GM12891 (cell line): Measurements from ENCODE around the gene FNDC11.

ENCODE experiments used
- PAX5 ChIP-seq: IDR thresholded peaks from 2 replicates; pipeline ENCODE4 v1.6.1; 2011; ENCODE audit warnings: low read length, moderate library complexity, mild to moderate bottlenecking; ENCODE audit not compliant: insufficient read depth, severe bottlenecking
- POLR2A ChIP-seq: IDR thresholded peaks from 2 replicates; pipeline ENCODE4 v1.6.1; 2011; ENCODE audit warnings: low read depth, low read length, control low read depth
- POLR2AphosphoS5 ChIP-seq: IDR thresholded peaks from 2 replicates; pipeline ENCODE4 v1.6.1; 2011; ENCODE audit warnings: low read depth, low read length, control low read depth
- TAF1 ChIP-seq: IDR thresholded peaks from 2 replicates; pipeline ENCODE4 v1.6.1; 2011; ENCODE audit warnings: low read depth, low read length, control low read depth

DNA sequence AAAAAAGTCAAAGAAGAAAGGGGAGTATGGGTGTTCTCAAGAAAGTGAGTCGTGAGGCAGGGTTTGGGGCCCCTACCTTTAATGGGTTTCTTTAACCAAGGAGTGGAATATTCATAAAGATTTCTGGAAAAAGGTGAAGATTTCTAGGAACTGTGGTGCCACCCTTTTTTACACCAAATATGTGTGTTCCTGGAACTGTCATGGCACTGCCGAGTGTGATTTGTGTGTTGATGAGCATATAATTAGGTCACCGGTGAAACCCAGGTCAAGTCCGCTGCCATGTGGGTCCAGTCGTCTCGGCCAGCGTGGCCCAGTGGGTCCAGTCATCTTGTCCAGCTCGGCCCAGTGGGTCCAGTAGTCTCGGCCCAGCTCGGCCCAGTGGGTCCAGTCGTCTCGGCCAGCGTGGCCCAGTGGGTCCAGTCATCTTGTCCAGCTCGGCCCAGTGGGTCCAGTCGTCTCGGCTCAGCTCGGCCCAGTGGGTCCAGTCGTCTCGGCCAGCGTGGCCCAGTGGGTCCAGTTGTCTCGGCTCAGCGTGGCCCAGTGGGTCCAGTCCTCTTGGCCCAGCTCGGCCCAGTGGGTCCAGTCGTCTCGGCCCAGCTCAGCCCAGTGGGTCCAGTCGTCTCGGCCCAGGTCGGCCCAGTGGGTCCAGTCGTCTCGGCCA is 46.7 kb upstream of the FNDC11 start:
- TF ChIP-seq POLR2A (no peak), PAX5 (no peak), TAF1 (no peak), POLR2AphosphoS5 (no peak)
